HepG2 (cell line): Measurements from ENCODE around the gene RILPL1. TPM values are rescaled to one million over a fixed set of nuclear protein-coding genes. Genes with fewer than 3 reads are reported as not detected.

Source experiments
- ARID4A ChIP-seq: sonication (generic); formaldehyde crosslinking; IDR thresholded peaks from 2 replicates; pipeline ENCODE4 v1.5.0; 2020; ENCODE audit warnings: mild to moderate bottlenecking, missing genetic modification reagents, borderline replicate concordance
- CHCHD3 ChIP-seq: sonication (generic); formaldehyde crosslinking; IDR thresholded peaks from 2 replicates; pipeline ENCODE4 v1.8.0; 2022; ENCODE audit warnings: mild to moderate bottlenecking, missing genetic modification reagents, moderate library complexity
- LCORL ChIP-seq, 2 experiments: fragments of 450-650 bp in 1 of 2; sonication (generic) in 1 of 2; formaldehyde crosslinking in 1 of 2; IDR thresholded peaks; 2 replicates each; pipeline versions ENCODE4 v1.5.0 to v1.6.1; 2017 to 2020; ENCODE audit warnings: antibody characterized with exemption in 1 of 2, missing genetic modification reagents in 1 of 2
- MXI1 ChIP-seq: IDR thresholded peaks from 3 replicates; pipeline ENCODE4 v1.6.1; 2012; ENCODE audit warnings: low read depth, low read length, inconsistent platforms, borderline replicate concordance
- WIZ ChIP-seq: sonication (generic); formaldehyde crosslinking; IDR thresholded peaks from 2 replicates; pipeline ENCODE4 v1.5.1; 2020; ENCODE audit warnings: mild to moderate bottlenecking, missing genetic modification reagents
- ZC3H13 ChIP-seq: sonication (generic); formaldehyde crosslinking; IDR thresholded peaks from 2 replicates; pipeline ENCODE4 v1.8.1; 2023; ENCODE audit warnings: mild to moderate bottlenecking, missing genetic modification reagents, moderate library complexity
- ZNF232 ChIP-seq: sonication (generic); formaldehyde crosslinking; IDR thresholded peaks from 2 replicates; pipeline ENCODE4 v1.4.0; 2020; ENCODE audit warnings: missing genetic modification reagents, borderline replicate concordance
- ZNF407 ChIP-seq: sonication (generic); formaldehyde crosslinking; IDR thresholded peaks from one replicate; pipeline ENCODE4 v1.5.1; 2020; ENCODE audit warnings: mild to moderate bottlenecking, missing genetic modification reagents; ENCODE audit errors: not compliant biosample characterization
- ZNF576 ChIP-seq: sonication (generic); formaldehyde crosslinking; IDR thresholded peaks from 2 replicates; pipeline ENCODE4 v1.4.0; 2020; ENCODE audit warnings: mild to moderate bottlenecking, missing genetic modification reagents
- ZNF776 ChIP-seq: sonication (generic); formaldehyde crosslinking; IDR thresholded peaks from 2 replicates; pipeline ENCODE4 v1.4.0; 2020; ENCODE audit warnings: mild to moderate bottlenecking, missing genetic modification reagents
- ZNF839 ChIP-seq: sonication (generic); formaldehyde crosslinking; IDR thresholded peaks from 2 replicates; pipeline ENCODE4 v1.4.0; 2020; ENCODE audit warnings: missing genetic modification reagents, mild to moderate bottlenecking, borderline replicate concordance
- ZNF891 ChIP-seq: sonication (generic); formaldehyde crosslinking; IDR thresholded peaks from 2 replicates; pipeline ENCODE4 v1.5.0; 2020; ENCODE audit warnings: mild to moderate bottlenecking, missing genetic modification reagents
- ZSCAN9 ChIP-seq: IDR thresholded peaks from 2 replicates; pipeline ENCODE4 v1.6.1; 2016; ENCODE audit warnings: borderline replicate concordance
- polyA plus RNA-seq, 8 experiments: library from polyadenylated mRNA; depleted of rRNA in 3 of 8; stranded (reverse) in 7 of 8; unstranded in 1 of 8; fragments of >200 nt; fragmentation: Illumina TruSeq in 4 of 8; extraction: Trizol in 4 of 8; gene quantifications; 2 replicates each; pipeline versions ENCODE4 v1.2.1 to v1.2.3, GENCODE V29; 2011 to 2016; ENCODE audit warnings: low read depth in 4 of 8, missing spikeins in 1 of 8, mixed read lengths in 1 of 8; ENCODE audit not compliant: insufficient read depth in 1 of 8
- total RNA-seq, 5 experiments: library from RNA; depleted of rRNA; stranded (reverse); fragments of >200 nt; fragmentation: Illumina TruSeq; extraction: Trizol; gene quantifications; 2 replicates each; pipeline ENCODE4 v1.2.3, GENCODE V29; 2016; ENCODE audit warnings: low read depth in 1 of 5

RILPL1 gene
- total and polyA plus RNA-seq, 2 of the 13 experiments (the other 11 are each of a cell fraction or from before 2014, with no cell fraction given) = 5.8 to 28.4 TPM

GRCh38 chr12:123532808-123533649, 490 bp downstream of the RILPL1 start (continued):
- TF ChIP-seq ZNF407 (CRISPR knock-in tag) = no peak
- peak; percentile 31; the same call in 1 of the 2 replicates for TF ChIP-seq ZSCAN9 (CRISPR knock-in tag)
- 0 out of 3 replicates have a peak, but pooled peaks have one; percentile 21 for TF ChIP-seq MXI1
- peak; percentile 82 for TF ChIP-seq ZNF232
- TF ChIP-seq ARID4A (CRISPR knock-in tag) = peak; percentile 86; the same call in 1 of the 2 replicates
- TF ChIP-seq LCORL (IDR thresholded peaks at IDR 0.05) = no peak
- TF ChIP-seq LCORL (CRISPR knock-in tag; IDR thresholded peaks at IDR 0.05) = peak; percentile 39; the same call in 1 of the 2 replicates
- TF ChIP-seq ZNF776 (CRISPR knock-in tag) = peak; percentile 96
- peak; percentile 82; the same call in 1 of the 2 replicates for TF ChIP-seq ZC3H13 (CRISPR knock-in tag)
- TF ChIP-seq ZNF839 (CRISPR knock-in tag) = peak; percentile 58; the same call in 1 of the 2 replicates
- TF ChIP-seq ZNF891 = no peak
- 0 out of 2 replicates have a peak, but pooled peaks have one; percentile 31 for TF ChIP-seq CHCHD3 (CRISPR knock-in tag)
- 0 out of 2 replicates have a peak, but pooled peaks have one; percentile 59 for TF ChIP-seq ZNF576
- peak; percentile 63; the same call in 1 of the 2 replicates for TF ChIP-seq WIZ (CRISPR knock-in tag)
